OCI-LY1 (cell line): ENCODE data around the gene EEIG1.

ENCODE experiments used
- H2AFZ ChIP-seq: fragments of 200-600 bp; sonication (generic), shearing (Covaris generic); 2 replicates; pipeline ENCODE4 v1.6.0; 2014; ENCODE audit warnings: antibody characterized with exemption, mild to moderate bottlenecking, low read length
- H3F3A ChIP-seq: fragments of 200-600 bp; sonication (generic), shearing (Covaris generic); 2 replicates; pipeline ENCODE4 v1.6.0; 2014; ENCODE audit warnings: mild to moderate bottlenecking, antibody characterized with exemption, low read length, moderate library complexity; ENCODE audit not compliant: insufficient read depth
- H3K27ac ChIP-seq: fragments of 200-600 bp; sonication (generic); 2 replicates; pipeline ENCODE4 v1.5.1; 2014; ENCODE audit warnings: low read length, mixed run types, mild to moderate bottlenecking, low read depth; ENCODE audit not compliant: poor library complexity, severe bottlenecking
- H3K27me3 ChIP-seq: fragments of 200-600 bp; sonication (generic); 2 replicates; pipeline ENCODE4 v1.6.0; 2014; ENCODE audit warnings: antibody characterized with exemption, mild to moderate bottlenecking, low read length, moderate library complexity; ENCODE audit not compliant: insufficient read depth
- H3K36me3 ChIP-seq: fragments of 200-600 bp; sonication (generic); 2 replicates; pipeline ENCODE4 v1.6.1; 2014; ENCODE audit warnings: mild to moderate bottlenecking, antibody characterized with exemption, low read length, moderate library complexity, mixed read lengths; ENCODE audit not compliant: insufficient read depth
- H3K4me1 ChIP-seq: fragments of 200-600 bp; sonication (generic); 2 replicates; pipeline ENCODE4 v1.5.1; 2014; ENCODE audit warnings: mild to moderate bottlenecking, low read length, moderate library complexity; ENCODE audit not compliant: insufficient read depth, severe bottlenecking
- H3K4me2 ChIP-seq: fragments of 200-600 bp; sonication (generic), shearing (Covaris generic); 2 replicates; pipeline ENCODE4 v1.6.1; 2014; ENCODE audit warnings: low read length
- H3K4me3 ChIP-seq: fragments of 200-600 bp; sonication (generic); 2 replicates; pipeline ENCODE4 v1.5.1; 2014; ENCODE audit warnings: low read length, low read depth, mild to moderate bottlenecking, mixed read lengths; ENCODE audit not compliant: poor library complexity, severe bottlenecking
- H3K79me2 ChIP-seq: fragments of 200-600 bp; shearing (Covaris generic); 2 replicates; pipeline ENCODE4 v1.6.1; 2016; ENCODE audit warnings: mixed run types, low read length, mixed read lengths; ENCODE audit not compliant: insufficient read depth
- H3K9ac ChIP-seq: fragments of 200-600 bp; sonication (generic), shearing (Covaris generic); 2 replicates; pipeline ENCODE4 v1.6.1; 2014; ENCODE audit warnings: mild to moderate bottlenecking, low read length, mixed read lengths
- H3K9me2 ChIP-seq: fragments of 200-600 bp; sonication (generic), shearing (Covaris generic); 2 replicates; pipeline ENCODE4 v1.6.1; 2014; ENCODE audit warnings: low read depth, mild to moderate bottlenecking, low read length, mixed read lengths
- H3K9me3 ChIP-seq: fragments of 200-600 bp; shearing (Covaris generic); 2 replicates; pipeline ENCODE4 v1.6.1; 2014; ENCODE audit warnings: low read length, mixed read lengths
- H4K20me1 ChIP-seq: fragments of 200-600 bp; sonication (generic), shearing (Covaris generic); 2 replicates; pipeline ENCODE4 v1.6.0; 2016; ENCODE audit warnings: mild to moderate bottlenecking, low read length; ENCODE audit not compliant: insufficient read depth
- EZH2 ChIP-seq: fragments of 200-600 bp; sonication (generic), shearing (Covaris generic); IDR thresholded peaks from 2 replicates; pipeline ENCODE4 v1.8.0; 2017; ENCODE audit warnings: borderline replicate concordance, mixed run types, mild to moderate bottlenecking, antibody characterized with exemption, low read length, moderate library complexity, mixed read lengths
- TF ChIP-seq, protein P1 (sequence below): fragments of 200-600 bp; sonication (generic), shearing (Covaris generic); IDR thresholded peaks from 2 replicates; pipeline ENCODE4 v1.5.1; 2017; ENCODE audit warnings: mild to moderate bottlenecking, antibody characterized with exemption, low read length, moderate library complexity, mixed read lengths

EEIG1 gene

GRCh38 chr9:127990554-127990953 is 9.8 kb upstream of the EEIG1 start:
- no peaks in the 10 kb centered on the region for H3K9me2 ChIP-seq
- no peaks in the 10 kb centered on the region for H3K9me3 ChIP-seq
- peak overlapping the region; percentile 57 for H3K27ac ChIP-seq
- 0 out of 2 replicates have a peak, but pooled peaks cover 6% of the 10 kb centered on the region for H3F3A ChIP-seq
- no peaks in the 10 kb centered on the region for H3K36me3 ChIP-seq
- no peak for TF ChIP-seq EZH2
- TF ChIP-seq, protein P1, sequence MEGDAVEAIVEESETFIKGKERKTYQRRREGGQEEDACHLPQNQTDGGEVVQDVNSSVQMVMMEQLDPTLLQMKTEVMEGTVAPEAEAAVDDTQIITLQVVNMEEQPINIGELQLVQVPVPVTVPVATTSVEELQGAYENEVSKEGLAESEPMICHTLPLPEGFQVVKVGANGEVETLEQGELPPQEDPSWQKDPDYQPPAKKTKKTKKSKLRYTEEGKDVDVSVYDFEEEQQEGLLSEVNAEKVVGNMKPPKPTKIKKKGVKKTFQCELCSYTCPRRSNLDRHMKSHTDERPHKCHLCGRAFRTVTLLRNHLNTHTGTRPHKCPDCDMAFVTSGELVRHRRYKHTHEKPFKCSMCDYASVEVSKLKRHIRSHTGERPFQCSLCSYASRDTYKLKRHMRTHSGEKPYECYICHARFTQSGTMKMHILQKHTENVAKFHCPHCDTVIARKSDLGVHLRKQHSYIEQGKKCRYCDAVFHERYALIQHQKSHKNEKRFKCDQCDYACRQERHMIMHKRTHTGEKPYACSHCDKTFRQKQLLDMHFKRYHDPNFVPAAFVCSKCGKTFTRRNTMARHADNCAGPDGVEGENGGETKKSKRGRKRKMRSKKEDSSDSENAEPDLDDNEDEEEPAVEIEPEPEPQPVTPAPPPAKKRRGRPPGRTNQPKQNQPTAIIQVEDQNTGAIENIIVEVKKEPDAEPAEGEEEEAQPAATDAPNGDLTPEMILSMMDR: no peak
- H3K4me2 ChIP-seq: no peak overlapping the region; the same call in 1 of the 2 replicates
- no peaks in the 10 kb centered on the region for H3K79me2 ChIP-seq
- H3K9ac ChIP-seq: peak overlapping the region; percentile 35; the same call in 1 of the 2 replicates
- H3K4me3 ChIP-seq: no peak overlapping the region
- peaks cover 36% of the 10 kb centered on the region for H3K4me1 ChIP-seq
- H2AFZ ChIP-seq: peak overlapping the region; percentile 82; the same call in 1 of the 2 replicates
- no peaks in the 10 kb centered on the region for H3K27me3 ChIP-seq
- no peaks in the 10 kb centered on the region for H4K20me1 ChIP-seq

DNA sequence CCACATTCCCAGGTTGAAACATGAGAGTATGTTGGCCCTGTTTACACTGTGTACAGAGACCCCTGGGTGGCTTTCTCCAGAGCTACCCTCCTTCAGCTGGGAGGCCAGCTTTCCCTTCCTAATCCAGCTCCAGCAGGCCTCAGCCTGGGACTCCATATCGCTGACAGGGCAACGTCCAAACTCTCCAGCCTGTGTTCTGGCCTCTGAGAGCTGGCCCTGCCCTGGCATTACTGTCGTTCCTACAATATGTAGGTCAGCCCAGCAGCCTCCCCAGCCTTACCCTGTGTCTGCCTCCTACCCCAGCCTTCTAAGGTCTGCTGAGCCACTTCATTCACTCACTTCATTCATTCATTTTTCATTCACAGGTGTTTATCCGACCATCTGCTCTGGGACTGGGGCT is 8.3 kb upstream of the EEIG1 start:
- Histone ChIP-seq H3K9ac (no peak overlapping the region), H3K36me3 (no peaks in the 10 kb centered on the region), H3K27me3 (no peaks in the 10 kb centered on the region), H3K9me3 (no peaks in the 10 kb centered on the region), H4K20me1 (no peaks in the 10 kb centered on the region), H3K4me3 (no peak overlapping the region), H3F3A (0 out of 2 replicates have a peak, but pooled peaks cover 6% of the 10 kb centered on the region), H3K27ac (peak overlapping the region; percentile 82), H3K9me2 (no peaks in the 10 kb centered on the region), H2AFZ (no peak overlapping the region), H3K4me2 (no peak overlapping the region), H3K4me1 (peaks cover 48% of the 10 kb centered on the region), H3K79me2 (no peaks in the 10 kb centered on the region)
- TF ChIP-seq, protein P1: no peak
- no peak for TF ChIP-seq EZH2

GRCh38 chr9:127987103-127987614 is 6.4 kb upstream of the EEIG1 start:
- Histone ChIP-seq H3K4me1 (peaks cover 68% of the 10 kb centered on the region), H2AFZ (no peak overlapping the region), H3K27me3 (no peaks in the 10 kb centered on the region), H3K9me2 (no peaks in the 10 kb centered on the region), H3K9me3 (no peaks in the 10 kb centered on the region), H3K9ac (no peak overlapping the region), H3K4me3 (no peak overlapping the region), H4K20me1 (no peaks in the 10 kb centered on the region), H3K4me2 (peak overlapping the region; percentile 4; the same call in 1 of the 2 replicates), H3K79me2 (no peaks in the 10 kb centered on the region), H3K36me3 (no peaks in the 10 kb centered on the region), H3K27ac (peak overlapping the region; percentile 82), H3F3A (0 out of 2 replicates have a peak, but pooled peaks cover 6% of the 10 kb centered on the region)
- TF ChIP-seq, protein P1: no peak
- no peak for TF ChIP-seq EZH2
